CD4-positive, CD25-positive, alpha-beta regulatory T cell (primary cell): ENCODE measurements around the gene ATP6V0A4. TPM values are rescaled to one million over a fixed set of nuclear protein-coding genes. Genes with fewer than 3 reads are reported as not detected.
A peak's percentile ranks its signal among the peaks of the same experiment; 100 is the strongest.

Source experiments
- ATAC-seq, 2 donors: fragments of 150-1000 bp; cut with Tn5 transposase; one replicate each; pipeline ENCODE4 v1.10.0; 2021; ENCODE audit warnings: low read depth in 2 of 2, moderate number of reproducible peaks in 2 of 2, moderate library complexity in 1 of 2
- DNase-seq, 3 donors: peaks; one replicate each; pipeline versions ENCODE4 v3.0.0 to v3.0.0-alpha.2; 2012 to 2022; ENCODE audit warnings: mixed read lengths in 1 of 3
- H3K27ac ChIP-seq: one replicate; pipeline ENCODE4 v1.7.0; 2013; ENCODE audit warnings: mild to moderate bottlenecking, low read length; ENCODE audit not compliant: insufficient read depth, poor library complexity, severe bottlenecking
- H3K27me3 ChIP-seq: one replicate; pipeline ENCODE4 v1.7.0; 2013; ENCODE audit warnings: low read length; ENCODE audit not compliant: control insufficient read depth, insufficient read depth
- H3K36me3 ChIP-seq: one replicate; pipeline ENCODE4 v1.7.0; 2013; ENCODE audit warnings: mild to moderate bottlenecking, low read length, moderate library complexity; ENCODE audit not compliant: control insufficient read depth, insufficient read depth
- H3K4me1 ChIP-seq: 2 replicates; pipeline ENCODE4 v1.7.0; 2013; ENCODE audit warnings: mild to moderate bottlenecking, low read length; ENCODE audit not compliant: insufficient read depth, control insufficient read depth, poor library complexity, severe bottlenecking
- H3K4me3 ChIP-seq: one replicate; pipeline ENCODE4 v1.7.0; 2013; ENCODE audit warnings: low read depth, mild to moderate bottlenecking, low read length, moderate library complexity
- H3K9me3 ChIP-seq, 2 experiments: 1 replicate in 1 of 2; 2 replicates in 1 of 2; pipeline ENCODE4 v1.7.0; 2013; ENCODE audit warnings: low read length in 2 of 2, mild to moderate bottlenecking in 1 of 2, moderate library complexity in 1 of 2; ENCODE audit not compliant: control insufficient read depth in 2 of 2
- H3K27ac Mint-ChIP-seq, 3 donors: one replicate each; pipeline ENCODE4 v1.8.0; 2020 to 2022; ENCODE audit warnings: mild to moderate bottlenecking in 3 of 3, mixed read lengths in 3 of 3, moderate library complexity in 2 of 3
- H3K27me3 Mint-ChIP-seq: one replicate; pipeline ENCODE4 v1.8.0; 2022; ENCODE audit warnings: mild to moderate bottlenecking, mixed read lengths
- H3K36me3 Mint-ChIP-seq: one replicate; pipeline ENCODE4 v1.8.0; 2020; ENCODE audit warnings: mixed read lengths
- H3K4me1 Mint-ChIP-seq, 4 donors: one replicate each; pipeline ENCODE4 v1.8.0; 2020 to 2022; ENCODE audit warnings: mixed read lengths in 4 of 4, mild to moderate bottlenecking in 1 of 4
- H3K4me3 Mint-ChIP-seq, 4 donors: one replicate each; pipeline ENCODE4 v1.8.0; 2020 to 2022; ENCODE audit warnings: mild to moderate bottlenecking in 4 of 4, mixed read lengths in 4 of 4, moderate library complexity in 3 of 4
- H3K9me3 Mint-ChIP-seq, 7 donors: one replicate each; pipeline ENCODE4 v1.8.0; 2020 to 2022; ENCODE audit warnings: mixed read lengths in 7 of 7, mild to moderate bottlenecking in 3 of 7, moderate library complexity in 2 of 7
- polyA plus RNA-seq, 4 donors: library from polyadenylated mRNA; unstranded; fragments of 300-500 nt; fragmentation: Illumina TruSeq; gene quantifications; one replicate each; pipeline ENCODE4 v1.2.3, GENCODE V29; 2021
- total RNA-seq: library from RNA; stranded (reverse); gene quantifications from one replicate; pipeline ENCODE4 v1.2.3, GENCODE V29; 2022

The ATP6V0A4 gene
- total and polyA plus RNA-seq, 5 donors from 2014 or later: not detected

GRCh38 chr7:138749960-138750359 lies 48.0 kb downstream of the ATP6V0A4 start:
- Histone ChIP-seq H3K4me3 (no peak overlapping the region), H3K27me3 (no peaks in the 10 kb centered on the region), H3K4me1 (peaks cover 19% of the 10 kb centered on the region), H3K9me3 (no peaks in the 10 kb centered on the region), H3K27ac (no peak overlapping the region), H3K36me3 (no peaks in the 10 kb centered on the region)
- H3K4me3 Mint-ChIP-seq: no peak overlapping the region
- ATAC-seq: no peak
- H3K27me3 Mint-ChIP-seq: no peaks in the 10 kb centered on the region
- DNase-seq: no peak
- H3K27ac Mint-ChIP-seq: peak overlapping the region; percentile 72 to 97 (median 83)
- peaks cover 10 to 60% (median 27%) of the 10 kb centered on the region in 4 donors for H3K4me1 Mint-ChIP-seq
- H3K9me3 Mint-ChIP-seq: no peaks in the 10 kb centered on the region
- H3K36me3 Mint-ChIP-seq: no peaks in the 10 kb centered on the region

GRCh38 chr7:138748666-138749065 lies 49.3 kb downstream of the ATP6V0A4 start:
- Histone ChIP-seq H3K4me1 (peaks cover 16% of the 10 kb centered on the region), H3K9me3 (no peaks in the 10 kb centered on the region), H3K27ac (no peak overlapping the region), H3K27me3 (no peaks in the 10 kb centered on the region), H3K36me3 (no peaks in the 10 kb centered on the region), H3K4me3 (no peak overlapping the region)
- H3K4me3 Mint-ChIP-seq: no peak overlapping the region
- H3K9me3 Mint-ChIP-seq: no peaks in the 10 kb centered on the region
- H3K27ac Mint-ChIP-seq: peak overlapping the region in 2 of 3 donors; percentile 68 to 97
- ATAC-seq (no peak), DNase-seq (no peak)
- H3K36me3 Mint-ChIP-seq: no peaks in the 10 kb centered on the region
- no peaks in the 10 kb centered on the region for H3K27me3 Mint-ChIP-seq
- peaks cover 10 to 58% (median 24%) of the 10 kb centered on the region in 4 donors for H3K4me1 Mint-ChIP-seq

- Histone ChIP-seq H3K9me3 (no peaks in the 10 kb centered on the region), H3K4me3 (no peak overlapping the region), H3K36me3 (no peaks in the 10 kb centered on the region), H3K4me1 (no peaks in the 10 kb centered on the region), H3K27ac (no peak overlapping the region), H3K27me3 (no peaks in the 10 kb centered on the region)
- no peaks in the 10 kb centered on the region for H3K36me3 Mint-ChIP-seq
- H3K4me1 Mint-ChIP-seq: peaks cover 0 to 32% (median 12%) of the 10 kb centered on the region in 4 donors
- H3K27ac Mint-ChIP-seq: peak overlapping the region in 1 of 3 donors; percentile 51
- H3K4me3 Mint-ChIP-seq: no peak overlapping the region
- ATAC-seq: peak in 1 of 2 donors; percentile 36
- no peaks in the 10 kb centered on the region for H3K9me3 Mint-ChIP-seq
- H3K27me3 Mint-ChIP-seq: no peaks in the 10 kb centered on the region
- DNase-seq: peak in 1 of 3 donors; percentile 76
Measured at GRCh38 chr7:138746073-138746472, 51.9 kb downstream of the ATP6V0A4 start.

GRCh38 chr7:138745189-138745588 lies 52.8 kb downstream of the ATP6V0A4 start:
- H3K4me3 Mint-ChIP-seq: peak overlapping the region in 1 of 4 donors; percentile 7
- peak in 1 of 3 donors; percentile 23 for DNase-seq
- H3K27me3 Mint-ChIP-seq: no peaks in the 10 kb centered on the region
- peak overlapping the region in 1 of 3 donors; percentile 20 for H3K27ac Mint-ChIP-seq
- H3K9me3 ChIP-seq: no peaks in the 10 kb centered on the region
- no peak overlapping the region for H3K4me3 ChIP-seq
- no peaks in the 10 kb centered on the region for H3K36me3 Mint-ChIP-seq
- ATAC-seq: no peak
- no peak overlapping the region for H3K27ac ChIP-seq
- H3K36me3 ChIP-seq: no peaks in the 10 kb centered on the region
- no peaks in the 10 kb centered on the region for H3K27me3 ChIP-seq
- peaks cover 0 to 24% (median 11%) of the 10 kb centered on the region in 4 donors for H3K4me1 Mint-ChIP-seq
- no peaks in the 10 kb centered on the region for H3K9me3 Mint-ChIP-seq
- H3K4me1 ChIP-seq: no peaks in the 10 kb centered on the region

- Mint-ChIP-seq H3K27me3 (no peaks in the 10 kb centered on the region), H3K36me3 (no peaks in the 10 kb centered on the region), H3K27ac (peak overlapping the region in 1 of 3 donors; percentile 20), H3K4me3 (no peak overlapping the region), H3K4me1 (peaks cover 0 to 13% (median 5%) of the 10 kb centered on the region in 4 donors), H3K9me3 (no peaks in the 10 kb centered on the region)
- Histone ChIP-seq H3K27me3 (no peaks in the 10 kb centered on the region), H3K36me3 (no peaks in the 10 kb centered on the region), H3K9me3 (no peaks in the 10 kb centered on the region), H3K4me1 (no peaks in the 10 kb centered on the region), H3K27ac (no peak overlapping the region), H3K4me3 (no peak overlapping the region)
- ATAC-seq: no peak
- no peak for DNase-seq
Measured at GRCh38 chr7:138741453-138741735, 56.6 kb downstream of the ATP6V0A4 start.

- Mint-ChIP-seq H3K4me1 (peaks cover 0 to 4% (median 2%) of the 10 kb centered on the region in 4 donors), H3K27ac (no peak overlapping the region), H3K36me3 (no peaks in the 10 kb centered on the region), H3K4me3 (no peak overlapping the region), H3K27me3 (no peaks in the 10 kb centered on the region), H3K9me3 (no peaks in the 10 kb centered on the region)
- ATAC-seq (no peak), DNase-seq (no peak)
- no peak overlapping the region for H3K27ac ChIP-seq
- no peaks in the 10 kb centered on the region for H3K4me1 ChIP-seq
- no peaks in the 10 kb centered on the region for H3K36me3 ChIP-seq
- no peaks in the 10 kb centered on the region for H3K27me3 ChIP-seq
- H3K4me3 ChIP-seq: no peak overlapping the region
- no peaks in the 10 kb centered on the region for H3K9me3 ChIP-seq
Measured at GRCh38 chr7:138739859-138740258, 58.1 kb downstream of the ATP6V0A4 start.

GRCh38 chr7:138738551-138739335 lies 59.3 kb downstream of the ATP6V0A4 start:
- peak; percentile 86 to 88 for ATAC-seq
- Histone ChIP-seq H3K4me3 (no peak overlapping the region), H3K9me3 (no peaks in the 10 kb centered on the region), H3K36me3 (no peaks in the 10 kb centered on the region), H3K4me1 (no peaks in the 10 kb centered on the region), H3K27ac (no peak overlapping the region), H3K27me3 (no peaks in the 10 kb centered on the region)
- Mint-ChIP-seq H3K36me3 (no peaks in the 10 kb centered on the region), H3K4me3 (no peak overlapping the region), H3K27ac (peak overlapping the region in 1 of 3 donors; percentile 35), H3K9me3 (no peaks in the 10 kb centered on the region), H3K4me1 (peaks cover 0 to 4% (median 2%) of the 10 kb centered on the region in 4 donors), H3K27me3 (no peaks in the 10 kb centered on the region)
- peak; percentile 60 to 87 (median 78) for DNase-seq

- no peaks in the 10 kb centered on the region for H3K9me3 Mint-ChIP-seq
- Histone ChIP-seq H3K36me3 (no peaks in the 10 kb centered on the region), H3K4me3 (no peak overlapping the region), H3K27ac (no peak overlapping the region), H3K9me3 (no peaks in the 10 kb centered on the region), H3K4me1 (no peaks in the 10 kb centered on the region), H3K27me3 (no peaks in the 10 kb centered on the region)
- no peak for DNase-seq
- H3K4me1 Mint-ChIP-seq: peaks cover 0 to 4% (median 2%) of the 10 kb centered on the region in 4 donors
- no peak overlapping the region for H3K27ac Mint-ChIP-seq
- no peaks in the 10 kb centered on the region for H3K27me3 Mint-ChIP-seq
- H3K36me3 Mint-ChIP-seq: no peaks in the 10 kb centered on the region
- no peak for ATAC-seq
- no peak overlapping the region for H3K4me3 Mint-ChIP-seq
Measured at GRCh38 chr7:138738114-138738513, 59.9 kb downstream of the ATP6V0A4 start.
